ENCODE results near the gene PURA. TPM values are rescaled to one million over a fixed set of nuclear protein-coding genes. Genes with fewer than 3 reads are reported as not detected.

PURA gene
- total and polyA plus RNA-seq, 2 experiments from 2014 or later = 10.7 to 30.6 TPM

DNA sequence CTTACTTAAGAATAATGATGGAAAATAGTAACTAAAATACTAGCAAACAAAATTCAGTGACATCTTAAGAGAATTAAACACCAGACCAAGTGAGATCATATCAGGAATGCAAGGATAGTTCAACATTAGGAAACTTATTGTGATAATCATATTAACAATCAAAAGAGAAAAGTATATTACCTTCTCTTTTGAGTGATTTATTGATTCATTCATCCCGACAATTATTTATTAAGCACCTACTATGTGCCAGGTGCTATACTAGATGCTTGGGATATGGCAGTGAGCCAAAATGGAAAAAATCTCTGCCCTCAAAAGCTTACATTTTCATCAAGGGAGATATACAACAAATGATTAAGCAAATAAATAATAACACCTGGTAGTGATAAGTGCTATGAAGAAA, 23.7 kb upstream of the PURA start:
- Histone ChIP-seq H3K27me3 (replicated peaks; ENCODE audit: insufficient read depth) (peaks cover 31% of the 10 kb centered on the region; the same call in 1 of the 2 replicates), H3K9me2 (ENCODE audit: insufficient read depth) (no peaks in the 10 kb centered on the region), H3K27ac (no peak overlapping the region), H3K9ac (no peak overlapping the region), H3K4me2 (ENCODE audit: unreplicated experiment) (no peak overlapping the region), H3F3A (ENCODE audit: insufficient read depth) (no peaks in the 10 kb centered on the region), H4K20me1 (ENCODE audit: insufficient read depth) (no peaks in the 10 kb centered on the region), H2AFZ (no peak overlapping the region), H3K4me3 (no peak overlapping the region), H3K79me2 (ENCODE audit: insufficient read depth) (no peaks in the 10 kb centered on the region), H3K4me1 (ENCODE audit: insufficient read depth) (no peaks in the 10 kb centered on the region), H3K9me3 (ENCODE audit: low read depth) (peaks cover 4% of the 10 kb centered on the region), H3K36me3 (ENCODE audit: low read depth) (no peaks in the 10 kb centered on the region)
- in situ Hi-C loops (cut with MboI) = no loop called here
- 28 to 33% methylated on average over 1 of the region's 1 CpG for WGBS, 2 experiments (ENCODE audit: low coverage in 1 of 2, low lambda C conversion rate in 2 of 2, missing lambda C conversion rate in 2 of 2)
- TF ChIP-seq EZH2phosphoT487 (IDR thresholded peaks at IDR 0.05; ENCODE audit: insufficient read depth, low read depth) = no peak
- no peak for TF ChIP-seq EZH2 (IDR thresholded peaks at IDR 0.05; ENCODE audit: insufficient read depth, poor library complexity, severe bottlenecking)
- DNase-seq = no peak

DNA sequence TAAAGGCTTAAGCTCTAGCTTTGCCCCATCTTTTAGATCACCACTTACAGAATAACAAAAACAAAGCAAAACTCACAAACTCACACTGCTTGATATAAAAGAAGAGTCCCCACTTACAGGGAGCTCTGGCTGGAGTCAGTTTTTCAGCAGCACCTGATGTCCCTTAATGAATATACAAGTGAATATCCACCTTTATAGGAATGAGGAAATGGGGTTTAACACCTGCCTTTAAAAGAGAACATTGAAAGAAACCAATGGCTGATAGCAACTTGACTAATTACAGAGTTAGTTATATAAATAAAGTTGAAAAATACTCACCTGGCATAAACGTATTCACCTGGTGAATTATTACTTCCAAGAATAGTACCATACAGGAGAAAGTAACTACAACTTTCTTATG, 20.7 kb upstream of the PURA start:
- Histone ChIP-seq H3F3A (ENCODE audit: insufficient read depth) (no peaks in the 10 kb centered on the region), H3K27ac (no peak overlapping the region), H3K4me3 (no peak overlapping the region), H2AFZ (no peak overlapping the region), H3K4me2 (ENCODE audit: unreplicated experiment) (no peak overlapping the region), H4K20me1 (ENCODE audit: insufficient read depth) (no peaks in the 10 kb centered on the region), H3K36me3 (ENCODE audit: low read depth) (no peaks in the 10 kb centered on the region), H3K4me1 (ENCODE audit: insufficient read depth) (no peaks in the 10 kb centered on the region), H3K27me3 (replicated peaks; ENCODE audit: insufficient read depth) (peaks cover 17% of the 10 kb centered on the region; the same call in 1 of the 2 replicates), H3K79me2 (ENCODE audit: insufficient read depth) (no peaks in the 10 kb centered on the region), H3K9me3 (ENCODE audit: low read depth) (peaks cover 4% of the 10 kb centered on the region), H3K9me2 (ENCODE audit: insufficient read depth) (no peaks in the 10 kb centered on the region), H3K9ac (no peak overlapping the region)
- TF ChIP-seq EZH2 (IDR thresholded peaks at IDR 0.05; ENCODE audit: insufficient read depth, poor library complexity, severe bottlenecking) (no peak), EZH2phosphoT487 (IDR thresholded peaks at IDR 0.05; ENCODE audit: insufficient read depth, low read depth) (no peak)
- no peak for DNase-seq
- in situ Hi-C loops (cut with MboI) = no loop called here
- WGBS, 2 experiments (ENCODE audit: low coverage in 1 of 2, low lambda C conversion rate in 2 of 2, missing lambda C conversion rate in 2 of 2) = 16 to 26% methylated on average over 1 of the region's 1 CpG

DNA sequence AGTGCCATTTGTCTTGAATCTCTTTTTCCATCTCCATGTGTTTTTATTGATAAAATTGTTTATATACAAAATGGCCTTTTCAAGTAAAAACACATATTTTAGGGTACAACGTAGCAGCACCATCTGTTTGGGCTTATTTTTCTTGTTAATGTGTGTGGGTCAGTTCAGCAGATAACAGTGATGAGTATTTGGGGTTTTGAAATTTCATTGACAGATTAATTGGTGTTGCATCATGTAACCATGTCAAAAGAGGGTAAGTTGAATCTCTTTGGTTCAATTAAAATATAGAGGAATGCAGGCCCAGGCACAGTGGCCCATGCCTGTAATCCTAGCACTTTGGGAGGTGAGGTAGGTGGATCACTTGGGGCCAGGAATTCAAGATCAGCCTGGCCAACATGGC, 20.0 kb upstream of the PURA start:
- peaks cover 17% of the 10 kb centered on the region; the same call in 1 of the 2 replicates for H3K27me3 ChIP-seq (replicated peaks; ENCODE audit: insufficient read depth)
- H3K36me3 ChIP-seq (ENCODE audit: low read depth) = no peaks in the 10 kb centered on the region

DNA sequence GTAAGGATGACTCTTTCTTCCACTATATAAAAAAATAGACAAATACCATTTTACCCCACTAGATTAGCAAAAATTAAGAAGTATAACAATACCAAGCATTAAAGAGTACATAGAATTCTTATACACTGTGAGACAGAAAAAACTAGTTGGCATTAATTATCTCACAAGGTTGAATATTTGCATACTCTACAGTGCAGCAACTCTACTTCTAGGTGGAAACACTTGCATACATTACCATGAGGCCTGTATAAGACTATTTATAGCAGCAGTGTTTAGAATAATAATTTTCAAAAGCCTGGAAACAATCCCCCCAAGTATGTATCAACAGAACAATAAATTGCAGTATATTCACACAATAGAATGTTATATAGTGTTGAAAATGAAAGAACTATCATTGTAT, 19.0 kb upstream of the PURA start:
- Histone ChIP-seq H3K4me1 (ENCODE audit: insufficient read depth) (no peaks in the 10 kb centered on the region), H3K36me3 (ENCODE audit: low read depth) (no peaks in the 10 kb centered on the region), H3K4me3 (no peak overlapping the region), H2AFZ (no peak overlapping the region), H3K9me3 (ENCODE audit: low read depth) (peaks cover 4% of the 10 kb centered on the region), H3K9me2 (ENCODE audit: insufficient read depth) (no peaks in the 10 kb centered on the region), H3K27ac (no peak overlapping the region), H3K4me2 (ENCODE audit: unreplicated experiment) (no peak overlapping the region), H3K27me3 (replicated peaks; ENCODE audit: insufficient read depth) (peaks cover 17% of the 10 kb centered on the region; the same call in 1 of the 2 replicates), H4K20me1 (ENCODE audit: insufficient read depth) (no peaks in the 10 kb centered on the region), H3K79me2 (ENCODE audit: insufficient read depth) (no peaks in the 10 kb centered on the region), H3F3A (ENCODE audit: insufficient read depth) (no peaks in the 10 kb centered on the region), H3K9ac (no peak overlapping the region)
- TF ChIP-seq EZH2 (IDR thresholded peaks at IDR 0.05; ENCODE audit: insufficient read depth, poor library complexity, severe bottlenecking) (no peak), EZH2phosphoT487 (IDR thresholded peaks at IDR 0.05; ENCODE audit: insufficient read depth, low read depth) (no peak)
- in situ Hi-C loops (cut with MboI) = no loop called here
- no peak for DNase-seq

More for the DNA sequence above, 20.0 kb upstream of the PURA start:
- DNase-seq = no peak
- H3K9ac ChIP-seq = no peak overlapping the region
- no peaks in the 10 kb centered on the region for H3K79me2 ChIP-seq (ENCODE audit: insufficient read depth)
- peaks cover 4% of the 10 kb centered on the region for H3K9me3 ChIP-seq (ENCODE audit: low read depth)
- H3K4me3 ChIP-seq = no peak overlapping the region
- H3K27ac ChIP-seq = no peak overlapping the region
- TF ChIP-seq EZH2 (IDR thresholded peaks at IDR 0.05; ENCODE audit: insufficient read depth, poor library complexity, severe bottlenecking) (no peak), EZH2phosphoT487 (IDR thresholded peaks at IDR 0.05; ENCODE audit: insufficient read depth, low read depth) (no peak)
- H4K20me1 ChIP-seq (ENCODE audit: insufficient read depth) = no peaks in the 10 kb centered on the region
- no peaks in the 10 kb centered on the region for H3K9me2 ChIP-seq (ENCODE audit: insufficient read depth)
- 5 to 9% methylated on average over 1 of the region's 1 CpG for WGBS, 2 experiments (ENCODE audit: low coverage in 1 of 2, low lambda C conversion rate in 2 of 2, missing lambda C conversion rate in 2 of 2)
- H3K4me1 ChIP-seq (ENCODE audit: insufficient read depth) = no peaks in the 10 kb centered on the region
- in situ Hi-C loops (cut with MboI) = no loop called here
- H2AFZ ChIP-seq = no peak overlapping the region
- H3K4me2 ChIP-seq (ENCODE audit: unreplicated experiment) = no peak overlapping the region
- H3F3A ChIP-seq (ENCODE audit: insufficient read depth) = no peaks in the 10 kb centered on the region

DNA sequence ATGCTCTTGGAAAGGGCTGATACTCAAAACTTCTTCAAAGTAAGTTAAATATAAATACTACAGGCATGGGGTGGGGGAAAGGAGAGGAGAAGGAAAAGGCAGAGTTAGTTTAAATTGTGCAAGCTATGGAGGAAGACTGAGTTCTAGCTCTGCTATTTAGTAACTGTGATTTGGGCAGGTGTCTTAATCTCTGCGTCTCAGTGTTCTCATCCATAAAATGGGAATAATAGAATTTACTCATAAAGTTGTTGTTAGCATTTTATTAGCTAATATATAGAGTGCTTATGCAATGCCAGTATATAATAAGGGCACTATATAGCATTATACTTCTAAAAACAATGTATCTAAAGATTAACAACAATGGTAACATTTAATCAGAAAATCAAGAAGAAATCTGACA, 12.7 kb upstream of the PURA start:
- in situ Hi-C loops (cut with MboI) = no loop called here
- H3K4me3 ChIP-seq = no peak overlapping the region
- no peaks in the 10 kb centered on the region for H4K20me1 ChIP-seq (ENCODE audit: insufficient read depth)
- H3K27me3 ChIP-seq (replicated peaks; ENCODE audit: insufficient read depth) = no peaks in the 10 kb centered on the region
- no peaks in the 10 kb centered on the region for H3K36me3 ChIP-seq (ENCODE audit: low read depth)
- H3F3A ChIP-seq (ENCODE audit: insufficient read depth) = peaks cover 8% of the 10 kb centered on the region
- no peak overlapping the region for H2AFZ ChIP-seq
- DNase-seq = no peak
- no peaks in the 10 kb centered on the region for H3K79me2 ChIP-seq (ENCODE audit: insufficient read depth)
- no peak overlapping the region for H3K9ac ChIP-seq
- WGBS, 2 experiments (ENCODE audit: low coverage in 1 of 2, low lambda C conversion rate in 2 of 2, missing lambda C conversion rate in 2 of 2) = 77 to 88% methylated on average over 1 of the region's 1 CpG
- H3K4me2 ChIP-seq (ENCODE audit: unreplicated experiment) = no peak overlapping the region
- H3K4me1 ChIP-seq (ENCODE audit: insufficient read depth) = peaks cover 2% of the 10 kb centered on the region; the same call in 1 of the 2 replicates
- H3K9me3 ChIP-seq (ENCODE audit: low read depth) = no peaks in the 10 kb centered on the region
- no peak overlapping the region for H3K27ac ChIP-seq
- TF ChIP-seq EZH2phosphoT487 (IDR thresholded peaks at IDR 0.05; ENCODE audit: insufficient read depth, low read depth) (no peak), EZH2 (IDR thresholded peaks at IDR 0.05; ENCODE audit: insufficient read depth, poor library complexity, severe bottlenecking) (no peak)
- no peaks in the 10 kb centered on the region for H3K9me2 ChIP-seq (ENCODE audit: insufficient read depth)

Measured in GM23248 (cell line).